LNCaP clone FGC (cell line): Measurements from ENCODE around the gene ANO4.

Experiments
- DNase-seq: peaks from one replicate; pipeline ENCODE4 v3.0.0-alpha.2; 2011; ENCODE audit warnings: low read depth
- H3K4me3 ChIP-seq: 2 replicates; pipeline ENCODE4 v1.5.1; 2011; ENCODE audit warnings: mild to moderate bottlenecking, low read depth, low read length, control low read depth
- TF ChIP-seq, protein P1 (sequence below): IDR thresholded peaks from 2 replicates; pipeline ENCODE4 v1.5.1; 2012; ENCODE audit warnings: mild to moderate bottlenecking; ENCODE audit not compliant: control insufficient read depth, insufficient read depth; ENCODE audit errors: extremely low read depth

Gene ANO4

DNA sequence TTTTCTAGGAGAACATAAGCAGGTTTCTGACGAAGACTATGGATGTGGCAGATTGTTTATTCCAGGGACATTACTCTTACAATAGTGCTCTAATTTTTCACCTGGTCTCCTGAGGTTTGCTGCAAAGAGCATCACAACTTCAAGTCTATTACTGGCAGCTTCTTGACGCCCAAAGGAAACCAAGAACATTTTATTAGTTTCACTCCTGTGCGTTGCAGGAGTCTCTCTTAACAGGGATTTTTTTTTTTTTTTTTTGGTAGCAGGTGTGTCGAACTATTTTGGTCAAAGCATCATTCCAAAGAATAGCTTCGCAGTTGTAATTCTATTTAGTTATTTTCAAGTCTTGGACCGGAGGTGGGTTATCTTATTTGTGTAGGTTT, 1.2 kb downstream of the ANO4 start:
- DNase-seq = no peak
- H3K4me3 ChIP-seq = no peak overlapping the region
- TF ChIP-seq, protein P1, sequence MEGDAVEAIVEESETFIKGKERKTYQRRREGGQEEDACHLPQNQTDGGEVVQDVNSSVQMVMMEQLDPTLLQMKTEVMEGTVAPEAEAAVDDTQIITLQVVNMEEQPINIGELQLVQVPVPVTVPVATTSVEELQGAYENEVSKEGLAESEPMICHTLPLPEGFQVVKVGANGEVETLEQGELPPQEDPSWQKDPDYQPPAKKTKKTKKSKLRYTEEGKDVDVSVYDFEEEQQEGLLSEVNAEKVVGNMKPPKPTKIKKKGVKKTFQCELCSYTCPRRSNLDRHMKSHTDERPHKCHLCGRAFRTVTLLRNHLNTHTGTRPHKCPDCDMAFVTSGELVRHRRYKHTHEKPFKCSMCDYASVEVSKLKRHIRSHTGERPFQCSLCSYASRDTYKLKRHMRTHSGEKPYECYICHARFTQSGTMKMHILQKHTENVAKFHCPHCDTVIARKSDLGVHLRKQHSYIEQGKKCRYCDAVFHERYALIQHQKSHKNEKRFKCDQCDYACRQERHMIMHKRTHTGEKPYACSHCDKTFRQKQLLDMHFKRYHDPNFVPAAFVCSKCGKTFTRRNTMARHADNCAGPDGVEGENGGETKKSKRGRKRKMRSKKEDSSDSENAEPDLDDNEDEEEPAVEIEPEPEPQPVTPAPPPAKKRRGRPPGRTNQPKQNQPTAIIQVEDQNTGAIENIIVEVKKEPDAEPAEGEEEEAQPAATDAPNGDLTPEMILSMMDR = no peak

DNA sequence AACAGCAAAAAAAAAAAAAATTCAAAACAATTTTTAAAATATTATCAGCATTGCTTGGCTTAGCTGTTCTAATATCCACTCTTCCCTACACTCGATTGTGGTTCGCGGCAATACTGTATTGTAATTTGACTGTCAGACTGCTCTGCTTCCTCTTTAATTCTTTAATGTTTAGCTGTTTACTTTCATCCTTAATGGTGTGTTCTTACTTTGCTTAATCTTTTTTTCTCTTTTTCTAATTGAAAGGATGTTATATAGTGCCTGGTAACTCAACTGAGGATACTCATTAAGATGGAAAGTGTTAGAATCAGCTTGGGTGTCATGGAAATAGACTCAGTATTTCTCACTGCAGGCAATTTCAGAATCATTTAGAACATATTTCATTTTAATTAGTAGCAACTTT, 2.0 kb downstream of the ANO4 start:
- H3K4me3 ChIP-seq = no peak overlapping the region
- no peak for DNase-seq
- TF ChIP-seq, protein P1 = no peak

DNA sequence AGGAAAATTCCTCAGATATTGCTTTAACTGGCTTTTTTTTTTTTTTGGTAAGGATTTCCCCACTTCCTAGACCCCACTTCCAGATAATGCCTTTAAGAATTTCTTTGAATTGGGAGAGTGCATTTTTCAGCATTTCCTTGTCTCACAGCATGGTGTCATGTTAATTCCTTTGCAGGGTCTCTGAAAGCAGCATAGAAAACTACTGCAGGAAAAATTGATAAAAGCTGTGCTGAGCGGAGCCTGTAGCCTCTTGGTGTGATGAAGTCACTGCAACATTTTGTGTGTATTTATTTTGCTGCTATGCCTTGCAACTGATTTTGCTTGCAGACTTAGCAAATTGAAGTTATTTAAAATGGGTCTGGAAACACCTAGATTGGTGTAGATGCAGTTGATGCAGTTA, 2.7 kb downstream of the ANO4 start:
- DNase-seq = no peak
- H3K4me3 ChIP-seq = no peak overlapping the region
- TF ChIP-seq, protein P1 = no peak

DNA sequence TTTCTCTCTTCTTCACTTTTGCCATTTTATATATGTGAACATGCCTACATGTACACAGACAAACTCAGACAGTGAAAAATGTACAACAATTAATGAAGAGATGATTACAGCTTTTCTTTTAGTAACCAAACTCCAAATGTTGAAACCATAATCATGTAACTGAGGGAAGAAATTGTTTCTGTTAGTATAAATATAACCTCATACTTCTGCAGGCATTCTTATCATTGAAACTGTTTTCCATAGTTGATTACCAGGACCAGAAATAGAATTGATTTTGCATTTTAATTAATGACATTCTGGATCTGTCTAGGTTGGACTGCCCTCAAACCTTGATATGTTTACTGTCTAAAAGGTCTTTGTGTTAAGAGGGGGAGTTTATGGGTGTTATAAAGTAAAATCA, 3.2 kb downstream of the ANO4 start:
- no peak for DNase-seq
- TF ChIP-seq, protein P1 = no peak
- H3K4me3 ChIP-seq = no peak overlapping the region

DNA sequence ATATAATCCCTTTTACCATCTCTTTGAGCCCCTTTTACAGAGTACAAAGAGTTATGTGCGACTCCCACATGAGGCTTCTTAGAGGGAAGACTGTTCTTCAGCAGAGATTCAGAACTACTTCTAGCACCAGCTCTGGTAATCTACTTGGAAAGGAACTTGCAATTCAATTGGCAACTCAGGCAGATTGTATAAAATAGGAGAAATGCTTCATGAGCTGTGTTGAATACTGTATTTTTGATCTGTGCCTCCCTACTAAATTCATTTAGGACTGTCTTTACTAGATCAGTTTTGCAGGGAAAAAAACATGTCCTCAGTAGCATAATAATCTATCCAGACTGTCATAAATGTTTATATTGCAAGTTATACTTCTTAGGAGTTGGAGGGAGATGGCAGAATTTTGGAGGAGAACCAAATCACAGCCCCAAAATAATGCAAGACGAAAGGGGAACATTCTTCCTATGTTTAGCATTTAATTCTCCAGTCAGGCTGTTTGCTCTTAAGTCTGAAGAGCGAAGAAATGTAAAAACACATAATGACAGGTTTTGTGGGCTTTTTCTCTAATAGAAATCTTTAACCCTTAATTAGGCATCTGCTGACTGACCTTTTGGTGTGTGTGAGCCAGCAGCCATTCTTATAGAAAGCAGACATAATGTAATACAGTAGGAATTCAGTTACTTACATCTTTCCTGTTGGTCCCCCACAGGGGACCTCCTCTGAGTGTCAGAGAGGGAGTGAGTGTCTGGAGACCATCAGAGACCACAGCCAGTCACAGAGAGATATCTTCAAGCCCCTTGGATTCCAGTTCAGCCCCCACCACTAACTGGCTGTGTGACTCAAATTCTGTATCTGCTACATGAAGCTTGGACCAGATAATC, 3.9 kb downstream of the ANO4 start:
- H3K4me3 ChIP-seq = no peak overlapping the region
- no peak for DNase-seq
- TF ChIP-seq, protein P1 = no peak

DNA sequence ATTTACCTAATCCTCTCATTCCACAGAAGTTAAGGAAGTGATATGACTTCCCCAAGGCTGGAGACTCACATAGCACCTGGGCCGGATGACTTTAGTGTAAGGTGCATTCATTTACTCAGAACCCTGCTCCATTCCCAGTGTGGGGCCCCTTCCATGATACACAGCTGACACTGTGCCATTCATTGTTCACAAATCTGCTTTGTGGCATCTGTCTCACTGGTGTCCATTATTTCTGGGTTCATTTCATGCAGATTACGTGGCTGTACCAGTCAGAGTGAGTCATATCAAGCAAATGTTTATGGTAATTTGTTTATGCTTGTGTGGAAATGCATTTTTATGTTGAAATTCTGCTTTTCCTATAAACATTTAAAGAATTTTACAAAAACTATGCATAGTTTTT, 5.2 kb downstream of the ANO4 start:
- DNase-seq = no peak
- no peak overlapping the region for H3K4me3 ChIP-seq
- TF ChIP-seq, protein P1 = no peak

DNA sequence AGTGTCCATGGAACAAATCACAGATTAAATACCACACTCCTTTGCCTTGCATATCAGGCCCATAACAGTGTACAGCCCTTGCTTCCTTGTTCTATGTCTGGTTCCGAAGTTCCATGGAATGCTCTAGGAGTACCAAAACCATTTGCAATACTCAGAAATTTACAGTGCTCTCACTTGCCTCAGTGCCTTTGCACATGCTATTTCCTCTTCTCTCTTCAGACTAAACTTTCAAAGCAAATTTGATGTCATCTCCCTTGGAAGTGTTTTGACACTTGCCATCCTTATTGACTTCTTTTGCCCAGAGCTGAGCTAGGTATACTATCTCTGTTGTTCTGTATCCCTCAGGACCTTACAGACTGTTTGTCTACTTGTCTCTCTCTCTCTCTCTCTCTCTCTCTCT, 6.1 kb downstream of the ANO4 start:
- H3K4me3 ChIP-seq = no peak overlapping the region
- TF ChIP-seq, protein P1 = no peak
- no peak for DNase-seq
